ENCODE results near the gene MYBBP1A.
A peak's percentile ranks its signal among the peaks of the same experiment; 100 is the strongest.

The MYBBP1A gene

DNA sequence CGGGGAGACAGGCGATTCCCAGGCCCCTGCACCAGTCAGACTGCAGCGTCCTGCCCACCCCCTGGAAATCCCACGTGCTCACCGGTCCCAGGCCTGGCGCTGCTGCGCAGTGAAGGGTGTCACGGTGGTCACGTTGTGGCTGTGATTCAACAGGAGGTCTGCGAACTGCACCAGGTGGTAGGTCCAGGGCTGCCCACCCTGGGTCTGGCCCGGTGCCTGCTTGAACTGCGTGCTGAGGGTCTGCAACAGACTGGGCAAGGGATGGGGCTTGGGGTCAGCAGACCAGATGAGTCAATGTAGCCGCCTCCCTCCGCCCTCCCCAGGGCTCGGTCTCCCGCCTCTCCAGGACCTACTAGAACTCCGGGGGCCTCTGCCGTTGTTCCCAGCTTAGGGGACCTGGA, 7.1 kb downstream of the MYBBP1A start:
- DNase-seq = no peak

DNA sequence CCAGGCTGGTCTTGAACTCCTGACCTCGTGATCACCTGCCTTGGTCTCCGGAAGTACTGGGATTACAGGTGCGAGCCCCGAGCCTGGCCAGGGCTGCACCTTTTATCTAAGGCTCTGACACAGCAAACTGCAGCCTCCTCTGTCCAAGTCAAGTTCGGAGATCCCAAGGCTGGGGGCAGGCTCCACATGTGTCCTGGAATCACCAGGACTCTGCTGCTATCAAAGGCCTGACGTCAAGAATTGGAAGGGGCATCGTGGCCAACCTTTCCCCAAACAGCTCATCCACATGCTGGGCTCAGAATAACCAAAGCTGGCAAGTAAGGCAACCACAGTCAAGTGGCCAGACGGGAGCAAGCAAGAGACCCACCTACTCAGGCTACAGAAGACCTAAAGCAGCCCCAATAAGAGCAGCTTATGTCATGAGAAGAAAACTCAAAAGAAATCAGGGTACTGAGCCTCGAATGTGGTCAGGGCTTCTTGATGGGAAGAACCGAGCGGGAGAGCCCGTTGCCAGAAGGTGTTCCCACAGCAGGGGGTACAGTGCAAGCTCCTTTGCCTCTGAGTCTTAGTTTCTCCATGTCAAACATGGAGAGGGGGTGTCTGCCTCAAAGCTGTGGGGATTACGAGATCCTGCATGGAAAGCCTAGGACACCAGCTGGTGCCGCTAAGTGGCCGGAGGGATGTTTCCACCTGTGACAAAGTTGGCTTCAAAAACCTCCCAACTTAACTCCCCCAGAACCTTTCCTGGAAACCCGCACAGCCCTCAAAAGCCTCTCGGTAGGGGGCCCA, 7.9 kb downstream of the MYBBP1A start:
- no peak for DNase-seq

DNA sequence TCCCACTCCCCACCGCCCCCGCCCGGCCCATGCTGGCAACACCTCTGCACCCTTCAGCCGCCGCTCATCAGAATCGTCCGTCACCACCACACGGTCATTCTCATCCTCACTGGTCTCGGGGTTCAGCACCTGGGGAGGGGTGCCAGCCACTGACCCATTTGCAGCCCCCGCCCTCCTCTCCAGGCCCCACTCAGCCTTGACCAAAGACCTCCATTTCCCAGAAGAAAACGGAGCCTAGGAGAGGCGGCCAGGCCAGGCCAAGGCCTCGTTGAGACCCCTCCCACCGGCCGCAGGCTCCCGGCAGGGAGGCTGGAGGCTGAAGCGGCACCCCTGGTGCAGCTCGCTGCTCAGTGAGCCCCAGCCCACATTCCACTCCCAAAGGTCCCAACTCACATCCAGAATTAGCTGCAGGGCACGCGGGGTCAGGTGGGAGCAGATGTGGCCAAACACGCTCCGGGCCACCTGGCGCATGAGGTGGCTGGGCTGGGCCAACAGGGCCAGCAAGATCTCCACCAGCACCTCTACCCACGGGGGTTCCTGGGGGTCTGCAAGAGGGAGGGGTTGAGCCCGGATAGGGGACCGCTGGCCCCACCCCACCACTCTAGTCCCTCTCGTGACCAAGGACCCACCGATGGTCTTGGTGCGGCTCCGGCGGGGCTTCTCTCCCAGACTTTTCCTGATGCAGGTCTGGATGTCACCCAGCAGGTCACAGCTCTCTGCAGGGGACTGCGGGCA, 9.8 kb downstream of the MYBBP1A start:
- DNase-seq = no peak

DNA sequence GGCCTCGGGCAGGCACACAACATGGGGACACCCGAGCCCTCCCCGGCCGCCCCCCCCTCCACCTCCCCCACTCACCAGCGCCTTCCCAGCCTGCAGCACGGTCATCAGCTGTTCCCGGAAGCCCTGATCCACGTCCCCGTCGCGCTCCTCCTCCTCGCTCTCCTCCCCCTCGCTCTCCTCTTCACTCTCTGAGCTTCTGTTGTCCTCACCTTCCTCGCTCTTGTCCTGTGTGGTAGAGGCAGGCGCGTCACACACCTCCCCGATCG, 10.3 kb downstream of the MYBBP1A start:
- DNase-seq = peak in 1 of 14 donors; percentile 65

DNA sequence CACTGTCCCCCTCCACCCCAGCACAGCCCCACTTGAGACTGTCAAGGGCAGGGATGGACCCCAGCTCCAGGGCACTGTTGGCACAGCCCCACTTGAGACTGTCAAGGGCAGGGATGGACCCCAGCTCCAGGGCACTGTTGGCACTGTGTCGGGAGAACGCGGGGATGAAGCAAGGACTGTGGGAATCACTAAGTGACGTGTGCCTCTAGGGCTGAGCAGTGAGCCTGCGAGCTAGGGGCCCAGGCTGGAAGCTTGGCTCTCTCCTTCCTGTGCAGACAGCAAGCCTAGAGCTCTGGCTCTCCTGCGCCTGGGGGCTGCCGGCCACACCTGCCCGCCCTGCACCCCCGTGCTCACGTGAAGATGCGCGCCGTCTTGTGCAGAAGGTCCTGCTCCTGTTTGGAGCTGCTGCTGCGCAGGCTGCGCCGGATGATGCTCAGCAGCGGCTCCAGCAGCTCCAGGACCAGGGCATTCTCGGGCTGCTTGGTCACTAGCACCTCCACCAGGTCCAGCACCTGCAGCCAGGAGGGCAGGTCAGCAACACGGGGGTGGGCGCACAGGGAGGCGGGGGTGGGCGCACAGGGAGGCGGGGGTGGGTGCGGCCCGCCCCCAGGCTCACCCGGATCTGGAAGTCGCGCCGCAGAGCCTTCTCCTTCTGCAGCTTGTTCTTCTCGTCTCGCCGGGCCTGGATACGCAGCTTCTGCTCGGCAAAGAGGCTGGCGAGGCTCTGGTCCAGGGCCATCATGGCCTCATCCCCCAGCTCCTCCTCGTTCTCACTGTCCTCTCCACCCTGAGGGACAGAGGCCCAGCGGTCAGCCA, 10.8 kb downstream of the MYBBP1A start:
- no peak for DNase-seq

DNA sequence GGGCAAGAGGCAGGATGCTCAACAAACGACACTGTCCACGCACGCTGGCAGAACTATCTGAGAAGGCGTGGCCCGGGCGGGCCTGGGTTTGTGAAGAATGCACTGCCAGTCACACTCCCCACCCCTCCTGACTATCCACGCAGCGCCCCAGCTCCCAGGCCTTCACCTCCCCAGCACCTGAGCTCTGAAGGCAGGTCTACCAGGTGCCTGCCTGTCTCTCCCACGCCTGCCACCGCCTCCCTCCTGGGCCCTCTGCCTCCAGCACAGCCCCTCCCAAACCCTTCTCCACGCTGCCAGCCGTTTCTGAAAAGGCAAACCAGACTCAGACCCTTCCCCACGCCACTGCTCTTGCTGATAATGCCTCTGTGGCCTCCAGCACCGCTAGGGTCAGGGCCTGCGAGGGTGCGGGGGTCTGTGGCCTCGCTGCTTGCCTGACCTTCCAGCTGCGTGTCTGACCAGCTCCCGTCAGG, 11.6 kb downstream of the MYBBP1A start:
- DNase-seq = no peak

DNA sequence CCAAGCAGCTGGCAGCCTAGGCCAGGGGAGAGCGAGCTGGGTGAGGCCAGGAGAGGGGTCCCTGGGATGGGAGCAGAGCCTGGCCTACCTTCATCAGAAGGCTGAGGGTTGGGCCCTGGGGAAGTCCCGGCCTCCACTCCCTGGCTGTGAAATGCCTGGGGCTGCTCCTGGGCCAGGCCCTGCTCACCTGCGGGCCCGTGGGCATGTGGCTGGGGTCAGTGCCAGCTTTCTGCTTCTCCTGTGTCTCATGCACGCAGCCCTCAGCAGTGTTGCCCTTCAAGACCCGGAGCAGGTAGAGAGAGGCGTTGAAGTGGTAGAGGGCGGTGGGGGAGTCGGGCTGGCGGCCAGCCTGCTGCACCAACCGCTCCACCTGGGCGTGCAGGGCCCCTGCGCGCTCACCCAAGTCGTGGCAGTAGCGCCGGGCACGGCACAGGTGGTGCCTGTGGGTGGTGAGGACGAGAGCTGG, 12.4 kb downstream of the MYBBP1A start:
- DNase-seq = no peak

DNA sequence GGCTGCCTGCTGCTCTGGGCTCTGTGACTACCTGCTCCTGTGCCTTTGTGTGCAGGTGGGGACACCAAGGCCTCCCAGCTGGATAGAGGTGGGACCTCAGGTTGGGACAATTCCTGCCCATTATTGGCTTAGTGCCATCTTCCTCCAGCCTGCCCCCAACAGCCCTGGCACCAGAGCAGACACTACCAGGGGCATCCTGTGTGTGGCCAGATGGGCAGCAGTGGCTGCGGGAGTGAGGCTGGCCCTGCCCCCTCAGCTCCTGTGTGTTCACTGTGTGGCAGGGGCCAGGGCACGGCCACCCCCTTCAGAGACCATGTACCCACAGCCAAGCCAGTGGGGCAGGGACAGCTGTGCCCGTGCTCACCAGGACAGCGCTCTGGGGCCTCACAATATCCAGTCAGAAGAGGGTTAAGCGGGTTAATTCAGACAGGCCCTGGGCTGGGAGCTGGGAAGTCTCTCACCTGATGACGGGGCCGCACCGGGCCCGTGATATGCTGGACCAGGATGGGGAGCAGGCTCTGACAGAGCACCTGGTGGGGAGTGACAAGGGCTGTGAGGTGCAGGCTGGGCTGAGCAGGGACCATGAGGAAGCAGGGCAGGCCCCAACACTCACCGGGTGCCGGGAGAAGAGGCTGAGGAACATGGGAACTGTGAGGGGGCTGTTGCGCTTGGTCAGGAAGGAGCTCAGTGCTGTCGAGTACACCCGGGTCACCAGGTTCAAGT, 13.0 kb downstream of the MYBBP1A start:
- no peak for DNase-seq

DNA sequence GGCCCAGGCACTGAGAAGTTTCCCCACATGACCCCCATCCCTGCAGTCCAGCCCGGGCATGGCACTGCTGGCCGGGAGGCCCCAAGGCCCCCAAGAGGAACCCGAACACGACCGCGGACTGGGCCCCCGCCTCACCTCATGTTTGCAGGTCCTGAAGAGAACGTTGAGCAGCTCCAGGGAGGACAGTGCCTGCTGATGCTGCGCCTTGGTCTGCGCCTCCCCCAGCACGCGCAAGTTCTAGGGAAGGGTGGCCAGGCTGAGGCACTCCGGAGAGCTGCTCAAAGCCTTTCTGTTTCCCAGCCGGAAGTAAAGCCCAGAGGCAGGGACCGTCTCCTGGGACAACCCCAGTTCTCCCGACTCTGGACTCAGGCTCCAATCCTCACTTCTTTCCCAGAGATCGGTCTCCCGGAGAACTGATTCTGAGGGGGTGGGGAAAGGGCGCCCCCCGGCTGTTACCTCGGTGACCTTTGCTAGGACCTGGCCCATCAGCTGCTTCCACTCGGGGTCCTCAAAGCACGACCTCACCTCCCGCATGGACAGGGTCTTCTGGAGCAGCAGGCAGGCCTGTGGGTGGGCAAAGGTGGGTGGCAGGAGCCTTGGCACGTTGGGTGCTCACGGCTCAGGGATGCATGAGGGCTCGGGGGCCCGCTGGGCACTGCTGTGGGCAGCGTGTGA, 13.7 kb downstream of the MYBBP1A start:
- DNase-seq = peak in 5 of 14 donors; percentile 17 to 67 (median 36)

DNA sequence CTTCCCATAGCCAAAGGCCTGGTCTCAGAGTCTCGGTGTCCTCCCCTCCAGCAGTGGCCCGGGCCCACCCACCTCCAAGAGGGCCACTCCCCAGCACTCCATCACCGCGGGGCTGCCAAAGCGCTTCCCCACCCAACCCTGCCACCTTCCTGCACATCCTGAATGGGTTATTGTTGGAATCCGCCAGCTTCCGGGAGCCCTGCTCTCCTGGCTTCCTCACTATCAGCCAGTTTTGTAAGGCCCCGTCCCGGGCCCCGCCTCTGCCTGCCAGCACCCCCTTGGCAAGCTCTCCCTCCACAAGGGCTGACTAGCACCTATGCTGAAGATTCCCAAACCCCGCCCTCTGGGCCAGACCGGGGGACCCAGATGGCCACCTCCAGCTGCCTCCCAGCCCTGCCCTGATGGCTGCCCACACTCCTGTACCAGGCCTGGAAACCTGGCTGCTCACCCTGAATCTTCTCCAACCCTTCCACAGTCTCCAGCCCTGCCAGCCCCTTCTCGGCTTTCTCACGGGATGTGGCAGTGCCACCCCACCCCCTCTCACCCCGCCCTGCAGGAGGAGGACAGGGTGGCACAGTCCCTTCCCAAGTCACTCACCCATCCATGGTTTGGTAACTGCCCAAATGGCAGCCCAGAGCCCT, 14.4 kb downstream of the MYBBP1A start:
- peak in 2 of 14 donors; percentile 19 to 52 for DNase-seq

DNA sequence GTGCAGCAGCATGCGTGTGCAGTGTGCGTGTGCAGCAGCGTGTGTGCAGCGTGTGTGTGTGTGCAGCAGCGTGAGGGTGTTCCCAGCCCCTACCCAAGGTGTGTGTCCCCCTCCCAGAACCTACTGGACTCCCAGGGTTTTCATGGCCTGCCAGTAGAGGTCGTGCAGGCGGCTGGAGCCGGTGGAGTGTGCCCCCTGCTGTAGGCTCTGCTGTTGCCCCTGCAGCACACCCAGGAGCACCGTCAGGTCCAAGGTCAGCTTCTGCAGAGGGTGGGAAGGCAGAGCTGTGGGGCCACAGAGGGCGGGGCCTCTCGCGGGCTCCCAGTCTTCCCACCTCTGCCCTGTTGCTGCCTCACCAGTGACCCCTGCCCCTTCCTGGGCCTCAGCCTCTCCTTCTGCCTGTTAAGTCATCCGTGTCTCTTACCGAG, 14.9 kb downstream of the MYBBP1A start:
- peak in 3 of 14 donors; percentile 19 to 23 (median 21) for DNase-seq

DNA sequence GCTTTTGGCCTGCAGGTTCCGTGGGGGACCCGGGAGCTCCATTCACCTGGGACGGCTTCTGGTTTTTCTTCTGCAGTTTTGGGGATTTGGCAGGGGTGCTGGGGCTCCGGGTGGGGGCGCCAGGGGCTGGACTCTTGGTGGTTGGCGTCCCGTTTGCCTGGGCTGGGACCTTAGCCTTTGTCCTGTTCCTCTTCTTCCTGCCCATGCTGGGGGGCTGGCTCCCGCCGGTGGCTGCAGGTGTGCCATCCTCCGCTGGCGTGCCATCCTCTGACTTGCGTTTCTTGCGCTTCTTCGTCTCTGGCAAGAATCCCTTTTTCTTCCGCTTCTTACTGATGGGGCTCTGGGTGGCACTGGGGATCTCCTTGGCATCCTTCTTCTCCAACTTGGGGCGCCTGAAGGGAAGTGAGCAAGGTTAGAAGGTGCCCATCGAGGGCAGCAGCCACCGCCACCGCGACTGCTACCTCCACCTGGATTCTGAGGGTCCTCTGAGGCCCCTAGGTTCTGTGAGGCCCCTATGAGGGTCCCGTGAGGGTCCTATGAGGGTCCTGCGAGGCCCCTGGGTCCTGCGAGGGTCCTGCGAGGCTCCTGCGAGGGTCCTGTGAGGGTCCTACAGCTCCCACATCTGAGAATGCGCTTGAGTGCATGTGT, 15.5 kb downstream of the MYBBP1A start:
- no peak for DNase-seq

DNA sequence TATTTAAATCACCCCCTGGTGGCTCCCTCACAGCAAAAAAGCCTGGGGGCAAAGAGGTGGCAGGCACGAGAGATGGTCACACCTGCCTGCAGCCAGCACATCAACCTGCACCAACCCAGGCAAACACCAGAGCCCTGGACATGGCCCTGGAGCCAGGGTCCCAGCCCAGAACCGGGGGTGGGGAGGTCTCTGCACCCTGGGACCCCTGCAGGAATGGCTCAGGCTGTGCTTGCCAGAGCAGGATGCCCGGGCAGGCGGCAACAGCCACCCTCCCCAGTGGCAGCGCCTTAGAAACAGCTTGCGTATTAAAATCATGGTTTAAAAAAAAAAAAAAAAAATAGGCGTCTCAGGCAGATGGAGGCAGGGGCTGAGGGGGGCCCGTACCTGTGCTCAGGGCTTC, 16.2 kb downstream of the MYBBP1A start:
- DNase-seq = no peak

DNA sequence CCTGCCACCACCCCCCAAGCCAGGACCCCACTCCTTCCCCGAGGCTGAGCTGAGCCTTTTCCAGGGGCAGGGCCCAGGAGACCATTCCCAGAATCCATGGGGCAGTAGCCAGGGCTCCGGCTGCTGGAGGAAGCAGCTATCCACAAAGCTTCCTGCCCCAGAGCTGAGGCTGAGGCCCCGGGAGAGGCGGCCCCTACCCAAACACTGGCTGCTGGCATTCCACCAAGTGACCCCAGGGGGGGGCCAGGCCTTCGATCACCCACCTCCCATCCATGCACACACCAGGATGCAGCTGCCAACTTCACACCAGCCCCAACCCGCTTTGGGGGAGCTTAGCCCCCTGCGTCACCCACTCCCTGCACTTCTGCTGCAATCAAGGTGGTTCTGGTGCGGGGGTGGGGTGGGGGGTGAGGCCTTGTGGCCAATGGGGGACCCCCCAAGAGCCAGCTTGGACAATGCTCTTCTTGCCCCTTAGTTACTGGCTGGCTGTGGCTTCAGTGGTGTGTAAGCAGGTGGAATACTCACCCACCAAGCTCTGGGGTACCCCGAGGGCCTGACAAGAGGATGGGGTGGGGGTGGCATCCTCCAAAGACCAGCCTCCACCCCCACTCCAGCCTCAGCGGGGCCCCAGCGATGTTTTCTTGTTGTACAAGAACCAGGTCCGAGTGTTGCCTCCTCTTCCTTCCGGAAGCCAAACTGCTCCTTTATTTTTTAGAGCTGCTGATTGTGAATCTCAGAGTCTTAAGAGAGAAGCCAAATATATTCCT, 16.8 kb downstream of the MYBBP1A start:
- DNase-seq = no peak

DNA sequence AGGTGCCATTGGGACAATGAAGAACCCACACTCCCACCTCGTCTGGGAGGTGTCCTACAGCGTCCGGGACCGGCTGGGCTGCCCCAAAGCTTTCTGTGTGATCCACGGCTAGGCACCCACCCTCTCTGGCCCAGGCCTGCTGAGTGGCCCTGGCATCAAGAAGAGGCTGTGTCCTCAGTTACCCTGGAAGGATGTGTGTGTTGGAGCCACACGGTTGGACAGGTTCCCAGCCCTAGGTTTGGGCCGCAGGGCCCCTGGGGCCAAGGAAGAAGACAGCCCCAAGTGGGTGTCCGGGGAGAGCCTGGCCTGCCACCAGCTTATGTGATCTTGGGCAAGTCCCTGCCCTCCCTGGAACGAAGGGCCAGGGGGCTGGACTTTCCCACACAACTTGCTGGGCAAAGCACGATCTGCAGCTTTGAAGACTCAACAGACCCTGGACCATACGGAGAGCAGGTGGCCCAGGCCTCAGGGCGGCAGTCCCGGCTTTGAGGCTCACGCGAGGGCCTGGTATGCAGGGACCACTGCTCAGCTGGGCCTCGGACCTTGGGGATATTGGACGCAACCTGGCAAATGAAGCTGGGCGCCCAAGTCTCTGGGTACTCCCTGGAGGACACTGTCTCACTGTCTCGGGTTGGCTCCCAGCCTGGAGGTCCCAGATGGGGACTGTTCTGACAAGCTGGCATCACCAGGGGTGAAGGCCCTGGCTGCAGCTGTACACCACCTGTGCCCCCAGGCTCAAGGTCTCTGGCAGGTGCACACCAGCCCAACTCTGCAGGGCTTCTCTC, 17.5 kb downstream of the MYBBP1A start:
- DNase-seq = peak in 12 of 14 donors; percentile 11 to 79 (median 44)

DNA sequence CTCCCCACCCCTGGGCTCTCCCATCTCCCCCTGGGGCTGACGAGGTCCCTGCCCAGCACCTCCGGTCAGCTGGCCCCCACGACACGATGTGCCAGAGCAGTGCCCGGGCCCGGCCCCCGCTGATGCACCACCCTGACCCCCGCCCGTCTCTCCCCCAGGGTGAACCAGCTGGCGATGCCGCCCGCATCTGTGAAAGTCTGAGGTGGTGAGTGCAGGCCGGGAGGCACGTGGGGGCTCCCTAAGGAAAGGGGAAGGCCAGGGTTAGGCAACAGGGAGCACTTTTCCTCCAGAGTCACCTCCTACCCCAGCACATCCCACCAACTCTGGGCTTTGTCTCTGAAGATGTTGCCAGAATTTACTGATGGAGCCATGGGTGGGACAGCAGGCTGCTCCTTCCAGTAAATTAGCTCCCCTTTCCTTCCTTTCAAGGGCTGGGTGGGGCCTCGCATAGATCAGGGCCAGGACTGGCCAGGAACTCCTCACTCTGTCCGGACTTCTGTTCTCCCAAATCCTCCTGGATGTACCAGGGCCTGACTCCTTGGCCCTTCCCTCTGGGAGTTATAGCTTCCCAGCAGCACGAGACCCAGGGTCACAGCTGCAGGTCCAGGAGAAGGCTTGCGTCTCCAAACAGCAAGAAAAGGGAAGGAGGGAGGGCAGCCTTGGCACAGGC, 18.3 kb downstream of the MYBBP1A start:
- peak in 4 of 14 donors; percentile 43 to 70 (median 56) for DNase-seq

DNA sequence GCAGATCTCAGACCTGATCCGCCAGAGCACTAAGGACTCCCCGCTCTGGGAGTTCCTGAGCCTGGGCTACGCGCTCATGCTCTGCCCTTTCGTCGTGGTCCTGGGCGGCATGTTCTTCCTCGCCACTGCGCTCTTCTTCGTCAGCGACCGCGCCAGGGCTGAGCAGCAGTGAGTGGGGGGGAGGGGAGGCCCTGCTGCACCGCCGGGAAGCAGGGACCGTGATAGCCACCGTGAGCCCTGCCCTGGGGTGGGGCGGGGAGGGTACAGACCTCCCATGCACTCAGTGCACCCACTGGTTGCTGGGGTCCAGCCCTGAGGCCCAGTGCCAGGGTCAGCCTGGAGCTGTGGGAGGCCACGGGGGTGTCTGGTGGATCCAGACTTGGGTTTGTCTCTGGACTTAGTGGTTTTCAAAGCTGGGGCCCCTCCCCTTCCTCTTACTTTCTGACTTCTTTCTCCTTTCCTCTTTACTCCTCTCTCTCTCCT, 18.9 kb downstream of the MYBBP1A start:
- peak in 7 of 14 donors; percentile 29 to 78 (median 47) for DNase-seq

DNA sequence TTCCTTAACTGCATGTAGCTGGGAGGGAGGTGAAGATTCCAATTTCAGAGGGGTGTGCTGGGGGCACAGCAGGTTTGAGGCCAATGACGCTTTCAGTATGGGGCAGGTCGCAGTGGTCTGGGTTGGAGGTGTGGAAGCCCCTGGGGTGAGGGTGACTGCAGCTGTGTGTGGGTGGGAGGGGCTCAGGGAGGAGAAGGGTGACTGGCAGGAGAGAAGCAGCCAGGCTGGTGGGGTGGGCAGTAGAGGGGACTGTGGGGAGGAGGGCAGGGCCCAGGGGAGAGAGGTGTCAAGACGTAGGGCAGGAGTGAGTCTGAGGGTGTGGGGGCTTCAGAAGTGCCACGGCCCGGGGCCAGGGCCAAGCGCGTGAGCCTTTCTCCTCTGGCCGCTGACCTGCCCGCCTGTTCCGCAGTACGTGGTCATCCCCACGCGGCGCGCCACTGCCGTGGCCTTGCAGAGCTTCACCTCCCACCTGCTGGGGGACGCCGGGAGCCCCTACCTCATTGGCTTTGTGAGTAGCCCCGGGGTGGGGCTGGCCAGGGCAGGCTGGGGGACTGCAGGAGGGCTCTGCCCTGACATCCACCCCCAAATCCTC, 19.4 kb downstream of the MYBBP1A start:
- DNase-seq = peak in 1 of 14 donors; percentile 48
